GM23248 (cell line): ENCODE results near the gene AR.

Source experiments
- EZH2 ChIP-seq: fragments of 200-600 bp; sonication (generic); IDR thresholded peaks from 2 replicates; pipeline ENCODE4 v1.6.1; 2018; ENCODE audit warnings: antibody characterized with exemption, mild to moderate bottlenecking; ENCODE audit not compliant: insufficient read depth, poor library complexity, severe bottlenecking
- EZH2phosphoT487 ChIP-seq: fragments of 200-600 bp; sonication (generic); IDR thresholded peaks from 2 replicates; pipeline ENCODE4 v1.6.1; 2018; ENCODE audit warnings: antibody characterized with exemption, moderate library complexity, mild to moderate bottlenecking, low read depth; ENCODE audit not compliant: insufficient read depth

- no peak for TF ChIP-seq EZH2
- TF ChIP-seq EZH2phosphoT487: no peak
Observed at GRCh38 chrX:67731061-67731460, 187.2 kb downstream of the AR start.
